Right hindlimb (tissue), 1 donor: ENCODE measurements around the gene LRRC43.
A peak's percentile ranks its signal among the peaks of the same experiment; 100 is the strongest.

Experiments
- DNase-seq: peaks from one replicate; pipeline ENCODE4 v3.0.0-alpha.2; 2018

LRRC43 gene

GRCh38 chr12:122182887-122183587 is at the start of gene LRRC43:
TSS of gene LRRC43 (plus strand) at chr12:122183123. CDS start at chr12:122183145, 22 bp downstream.
- peak; percentile 61 for DNase-seq

- no peak for DNase-seq
These were observed 49.6 kb upstream of the LRRC43 start for GRCh38 chr12:122133192-122133950.

GRCh38 chr12:122135437-122136031 is 47.4 kb upstream of the LRRC43 start:
- no peak for DNase-seq

GRCh38 chr12:122137229-122137628 is 45.7 kb upstream of the LRRC43 start:
- DNase-seq = no peak

- DNase-seq = no peak
These were observed 45.2 kb upstream of the LRRC43 start for GRCh38 chr12:122137681-122138080.

- DNase-seq = no peak
These were observed 44.7 kb upstream of the LRRC43 start for GRCh38 chr12:122138181-122138580.

- no peak for DNase-seq
These were observed 44.3 kb upstream of the LRRC43 start for GRCh38 chr12:122138616-122139015.

- DNase-seq = no peak
These were observed 43.7 kb upstream of the LRRC43 start for GRCh38 chr12:122139266-122139665.

GRCh38 chr12:122139941-122140340 is 43.0 kb upstream of the LRRC43 start:
- DNase-seq = no peak

GRCh38 chr12:122140467-122141257 is 42.3 kb upstream of the LRRC43 start:
- no peak for DNase-seq

- no peak for DNase-seq
These were observed 40.8 kb upstream of the LRRC43 start for GRCh38 chr12:122141911-122142725.

- DNase-seq = no peak
These were observed 40.1 kb upstream of the LRRC43 start for GRCh38 chr12:122142857-122143256.

GRCh38 chr12:122144885-122145284 is 38.0 kb upstream of the LRRC43 start:
- no peak for DNase-seq

GRCh38 chr12:122145505-122146330 is 37.2 kb upstream of the LRRC43 start:
- no peak for DNase-seq

GRCh38 chr12:122147514-122148290 is 35.2 kb upstream of the LRRC43 start:
- DNase-seq = no peak

- no peak for DNase-seq
These were observed 34.3 kb upstream of the LRRC43 start for GRCh38 chr12:122148657-122149056.

GRCh38 chr12:122150127-122150681 is 32.7 kb upstream of the LRRC43 start:
- DNase-seq = no peak

GRCh38 chr12:122152754-122153153 is 30.2 kb upstream of the LRRC43 start:
- DNase-seq = no peak

- DNase-seq = no peak
These were observed 27.2 kb upstream of the LRRC43 start for GRCh38 chr12:122155705-122156104.

- no peak for DNase-seq
These were observed 24.1 kb upstream of the LRRC43 start for GRCh38 chr12:122158700-122159285.
